GM12878 (cell line): ENCODE measurements around the gene RALGPS1. TPM values are rescaled to one million over a fixed set of nuclear protein-coding genes. Genes with fewer than 3 reads are reported as not detected.

Source experiments
- ATAC-seq: fragments of 200-7000 bp; cut with Tn5 transposase; 3 replicates; pipeline ENCODE4 v1.9.1; 2020; ENCODE audit warnings: mild to moderate bottlenecking, moderate library complexity
- BruUV-seq: library from RNA; stranded (reverse); fragments of 400-500 nt; replicated peaks from 2 replicates; lab custom pipeline; 2021; lab: Mats Ljungman, UMichigan
- CTCF ChIA-PET: fragments of 300-600 bp; sonication (Branson Sonifier 250); formaldehyde crosslinking; extraction: SDS; loops from one replicate; lab custom pipeline; 2021; ENCODE audit warnings: inconsistent platforms; lab: Yijun Ruan, JAX
- POLR2A ChIA-PET: fragments of 350-600 bp; formaldehyde crosslinking; extraction: SDS; loops from one replicate; lab custom pipeline; 2021; ENCODE audit warnings: inconsistent platforms; lab: Charles Lee
- RAD21 ChIA-PET: fragments of 300-600 bp; sonication (Branson Sonifier 250); formaldehyde crosslinking; loops from one replicate; lab custom pipeline; 2023; ENCODE audit warnings: antibody characterized with exemption; ENCODE audit not compliant: unreplicated experiment; lab: Charles Lee
- SMC1A ChIA-PET: fragments of 300-600 bp; sonication (Branson Sonifier 250); formaldehyde crosslinking; loops from one replicate; lab custom pipeline; 2023; ENCODE audit not compliant: unreplicated experiment, uncharacterized antibody; lab: Charles Lee
- DNase-seq: peaks from one replicate; pipeline ENCODE4 v3.0.0-alpha.2; 2011; ENCODE audit warnings: low read depth, low spot score
- FAIRE-seq: peaks from 3 replicates; lab custom pipeline; 2011; peaks lifted over from hg19 to GRCh38; lab: Jason Lieb, UNC
- H2AFZ ChIP-seq: 2 replicates; pipeline ENCODE4 v1.6.0; 2011; ENCODE audit warnings: low read depth, low read length, control low read depth; ENCODE audit not compliant: control insufficient read depth
- H3K27ac ChIP-seq: 2 replicates; pipeline ENCODE4 v1.5.1; 2011; ENCODE audit warnings: control low read depth; ENCODE audit not compliant: control insufficient read depth, insufficient read depth
- H3K27me3 ChIP-seq, 2 experiments: replicated peaks in 1 of 2; 2 replicates each; pipeline versions ENCODE4 v1.6.0 to v1.6.1; 2011; ENCODE audit warnings: low read length in 1 of 2; ENCODE audit not compliant: control insufficient read depth in 2 of 2, insufficient read depth in 2 of 2
- H3K36me3 ChIP-seq, 2 experiments: 2 replicates each; pipeline ENCODE4 v1.5.1; 2011; ENCODE audit warnings: low read length in 1 of 2; ENCODE audit not compliant: control insufficient read depth in 2 of 2, insufficient read depth in 2 of 2
- H3K4me1 ChIP-seq: 2 replicates; pipeline ENCODE4 v1.6.1; 2011; ENCODE audit warnings: mild to moderate bottlenecking, low read length, moderate library complexity, mixed read lengths; ENCODE audit not compliant: control insufficient read depth, insufficient read depth
- H3K4me2 ChIP-seq: 2 replicates; pipeline ENCODE4 v1.6.0; 2011; ENCODE audit warnings: control low read depth; ENCODE audit not compliant: control insufficient read depth, insufficient read depth
- H3K4me3 ChIP-seq: fragments of 200-600 bp; sonication (generic); 2 replicates; pipeline ENCODE4 v1.5.1; 2016
- H3K79me2 ChIP-seq: 2 replicates; pipeline ENCODE4 v1.6.0; 2011; ENCODE audit warnings: low read length; ENCODE audit not compliant: control insufficient read depth, insufficient read depth
- H3K9ac ChIP-seq: 2 replicates; pipeline ENCODE4 v1.8.0; 2011; ENCODE audit warnings: low read length, control low read depth, mixed read lengths; ENCODE audit not compliant: control insufficient read depth, insufficient read depth
- H3K9me3 ChIP-seq: replicated peaks from 3 replicates; pipeline ENCODE4 v1.5.1; 2011; ENCODE audit warnings: mild to moderate bottlenecking, low read length; ENCODE audit not compliant: control insufficient read depth, insufficient read depth
- H4K20me1 ChIP-seq: 2 replicates; pipeline ENCODE4 v1.6.0; 2011; ENCODE audit not compliant: control insufficient read depth, insufficient read depth
- ATF7 ChIP-seq: fragments of 450-650 bp; IDR thresholded peaks from 2 replicates; pipeline ENCODE4 v1.6.1; 2016; ENCODE audit warnings: low read depth, mild to moderate bottlenecking
- BRCA1 ChIP-seq: IDR thresholded peaks from 2 replicates; pipeline ENCODE4 v1.6.1; 2011; ENCODE audit warnings: low read depth, low read length, improper control_type of control experiment
- GABPA ChIP-seq: IDR thresholded peaks from 2 replicates; pipeline ENCODE4 v1.6.1; 2014; ENCODE audit warnings: antibody characterized with exemption, low read depth, mild to moderate bottlenecking, inconsistent platforms
- HDAC2 ChIP-seq: fragments of 200-600 bp; sonication (generic); IDR thresholded peaks from 2 replicates; pipeline ENCODE4 v1.6.1; 2017
- LARP7 ChIP-seq: fragments of 450-650 bp; IDR thresholded peaks from 2 replicates; pipeline ENCODE4 v1.6.1; 2017; ENCODE audit warnings: mild to moderate bottlenecking
- MXI1 ChIP-seq: fragments of 150-350 bp; IDR thresholded peaks from 2 replicates; pipeline ENCODE4 v1.6.1; 2011; ENCODE audit warnings: low read depth, mild to moderate bottlenecking, inconsistent platforms, low read length, improper control_type of control experiment
- PML ChIP-seq: IDR thresholded peaks from 2 replicates; pipeline ENCODE4 v1.6.1; 2012; ENCODE audit warnings: low read length, inconsistent platforms
- SMAD1 ChIP-seq: fragments of 450-650 bp; IDR thresholded peaks from 2 replicates; pipeline ENCODE4 v1.6.1; 2018; ENCODE audit warnings: mild to moderate bottlenecking, low read depth; ENCODE audit not compliant: partially characterized antibody
- SUPT20H ChIP-seq: IDR thresholded peaks from 2 replicates; pipeline ENCODE4 v1.6.1; 2011; ENCODE audit warnings: low read depth, mild to moderate bottlenecking, low read length, moderate library complexity, borderline replicate concordance; ENCODE audit not compliant: control insufficient read depth
- TCF3 ChIP-seq: IDR thresholded peaks from 2 replicates; pipeline ENCODE4 v1.6.1; 2012; ENCODE audit warnings: low read depth, mild to moderate bottlenecking, low read length, borderline replicate concordance; ENCODE audit not compliant: insufficient read depth
- TCF7 ChIP-seq: IDR thresholded peaks from 2 replicates; pipeline ENCODE4 v1.6.1; 2014; ENCODE audit warnings: antibody characterized with exemption, borderline replicate concordance
- WGBS: methylation state at CpG from one replicate; pipeline ENCODE4 v1.1.6; 2016; ENCODE audit warnings: low lambda C conversion rate; ENCODE audit not compliant: insufficient replicate concordance, insufficient coverage; ENCODE audit errors: missing lambda C conversion rate; 5-methylcytosine and 5-hydroxymethylcytosine counted together
- in situ Hi-C: fragments of 300-500 bp; cut with MboI; formaldehyde crosslinking; loops from 9 replicates; pipeline ENCODE4 v1.14.3; 2018; ENCODE audit warnings: mixed read lengths
- intact Hi-C: fragments of 100-400 bp; cut with micrococcal nuclease; formaldehyde crosslinking; loops from one replicate; pipeline ENCODE4 v1.14.2; 2022; ENCODE audit not compliant: unreplicated experiment
- polyA plus RNA-seq, 11 experiments: library from polyadenylated mRNA; depleted of rRNA in 4 of 11; unstranded in 6 of 11; stranded (reverse) in 5 of 11; fragments of >200 nt; fragmentation: Nextera tagmentation in 4 of 11; fragmentation: Illumina TruSeq in 1 of 11; extraction: Ambion mirVana in 4 of 11; extraction: Trizol in 1 of 11; gene quantifications; 1 replicate in 1 of 11; 2 replicates in 10 of 11; pipeline versions ENCODE4 v1.2.1 to v1.2.3, GENCODE V29; 2011 to 2016; ENCODE audit warnings: inconsistent platforms in 2 of 11, missing spikeins in 2 of 11, low read depth in 1 of 11
- total RNA-seq, 4 experiments: library from RNA; depleted of rRNA in 3 of 4; stranded (reverse); fragments of >200 nt in 3 of 4; fragmentation: Illumina TruSeq in 1 of 4; extraction: Trizol in 1 of 4; gene quantifications; 2 replicates each; pipeline versions ENCODE4 v1.2.1 to v1.2.3, GENCODE V29; 2013 to 2021
- TF ChIP-seq, protein P1 (sequence below): IDR thresholded peaks from 2 replicates; pipeline ENCODE4 v1.6.1; 2011; ENCODE audit warnings: low read depth, low read length, improper control_type of control experiment, borderline replicate concordance
- TF ChIP-seq, protein P2 (sequence below): IDR thresholded peaks from 2 replicates; pipeline ENCODE4 v1.6.1; 2011; ENCODE audit warnings: low read depth, mild to moderate bottlenecking, low read length, moderate library complexity, borderline replicate concordance; ENCODE audit errors: extremely low read depth
- TF ChIP-seq, protein P3 (sequence below): IDR thresholded peaks from 2 replicates; pipeline ENCODE4 v1.6.1; 2012; ENCODE audit warnings: low read depth, low read length, improper control_type of control experiment

Gene RALGPS1
- total and polyA plus RNA-seq, 10 of the 15 experiments (the other 5 are each of a cell fraction or from before 2014, with no cell fraction given) = 0.13 to 5.6 (median 2.7) TPM

DNA sequence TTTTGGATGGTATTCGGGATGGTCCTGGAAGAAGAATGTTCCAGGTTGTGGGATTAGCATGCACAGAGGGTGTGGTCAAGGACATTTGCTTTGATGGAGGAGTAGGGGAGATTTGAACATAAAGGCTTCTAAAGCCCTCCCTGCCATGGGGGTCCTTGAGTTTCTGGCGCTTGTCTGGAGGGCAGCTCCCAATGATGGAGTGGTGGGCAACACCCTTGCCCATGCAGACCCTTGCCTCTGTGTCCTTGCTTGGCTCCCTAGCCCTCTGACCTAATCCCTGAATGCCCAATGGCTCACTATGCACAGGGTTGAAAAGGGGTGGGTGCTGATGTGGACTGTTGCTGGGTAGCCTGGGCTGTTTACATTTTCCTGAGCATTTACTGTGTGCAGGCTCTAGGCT lies 66.6 kb downstream of the RALGPS1 start:
- Histone ChIP-seq H2AFZ (no peak overlapping the region), H3K4me3 (no peak overlapping the region), H3K4me1 (peaks cover 4% of the 10 kb centered on the region), H3K27ac (no peak overlapping the region), H3K27me3 (no peaks in the 10 kb centered on the region), H3K79me2 (no peaks in the 10 kb centered on the region), H4K20me1 (no peaks in the 10 kb centered on the region), H3K9ac (no peak overlapping the region), H3K36me3 (no peaks in the 10 kb centered on the region; a peak in 1 of 4 replicates), H3K9me3 (peaks cover 2% of the 10 kb centered on the region; the same call in 1 of the 3 replicates), H3K4me2 (no peak overlapping the region)
- ChIA-PET POLR2A (interaction anchor here (1.0 kb wide), 1 partner anchor 416 kb away, joined by 3 read pairs; the partner anchor contains the start of gene SLC2A8), CTCF (interaction anchor here (0.8 to 1.2 kb wide), 3 partner anchors 13 to 65 kb away, joined by 3 read pairs; no protein-coding TSS in a partner anchor), SMC1A (interaction anchor here (0.9 to 1.5 kb wide), 4 partner anchors 8 to 185 kb away, joined by 3 to 4 read pairs (median 4); no protein-coding TSS in a partner anchor), RAD21 (interaction anchor here (1.0 kb wide), 1 partner anchor 12 kb away, joined by 3 read pairs; no protein-coding TSS in a partner anchor)
- 100% methylated on average over 2 of the region's 2 CpGs for WGBS
- no peak for DNase-seq
- intact Hi-C loops (no loop called here), in situ Hi-C loops (no loop called here)
- no peak for FAIRE-seq
- no TSS peak for BruUV-seq
- TF ChIP-seq HDAC2 (no peak), MXI1 (no peak), LARP7 (no peak), TCF3 (no peak), PML (no peak), BRCA1 (no peak), SUPT20H (no peak), GABPA (no peak), ATF7 (no peak), SMAD1 (no peak), TCF7 (no peak)
- TF ChIP-seq, protein P1, sequence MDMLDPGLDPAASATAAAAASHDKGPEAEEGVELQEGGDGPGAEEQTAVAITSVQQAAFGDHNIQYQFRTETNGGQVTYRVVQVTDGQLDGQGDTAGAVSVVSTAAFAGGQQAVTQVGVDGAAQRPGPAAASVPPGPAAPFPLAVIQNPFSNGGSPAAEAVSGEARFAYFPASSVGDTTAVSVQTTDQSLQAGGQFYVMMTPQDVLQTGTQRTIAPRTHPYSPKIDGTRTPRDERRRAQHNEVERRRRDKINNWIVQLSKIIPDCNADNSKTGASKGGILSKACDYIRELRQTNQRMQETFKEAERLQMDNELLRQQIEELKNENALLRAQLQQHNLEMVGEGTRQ = no peak
- TF ChIP-seq, protein P2, sequence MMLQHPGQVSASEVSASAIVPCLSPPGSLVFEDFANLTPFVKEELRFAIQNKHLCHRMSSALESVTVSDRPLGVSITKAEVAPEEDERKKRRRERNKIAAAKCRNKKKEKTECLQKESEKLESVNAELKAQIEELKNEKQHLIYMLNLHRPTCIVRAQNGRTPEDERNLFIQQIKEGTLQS = no peak
- TF ChIP-seq, protein P3, sequence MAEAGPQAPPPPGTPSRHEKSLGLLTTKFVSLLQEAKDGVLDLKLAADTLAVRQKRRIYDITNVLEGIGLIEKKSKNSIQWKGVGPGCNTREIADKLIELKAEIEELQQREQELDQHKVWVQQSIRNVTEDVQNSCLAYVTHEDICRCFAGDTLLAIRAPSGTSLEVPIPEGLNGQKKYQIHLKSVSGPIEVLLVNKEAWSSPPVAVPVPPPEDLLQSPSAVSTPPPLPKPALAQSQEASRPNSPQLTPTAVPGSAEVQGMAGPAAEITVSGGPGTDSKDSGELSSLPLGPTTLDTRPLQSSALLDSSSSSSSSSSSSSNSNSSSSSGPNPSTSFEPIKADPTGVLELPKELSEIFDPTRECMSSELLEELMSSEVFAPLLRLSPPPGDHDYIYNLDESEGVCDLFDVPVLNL = no peak
- ATAC-seq = no peak
